Activated CD8-positive, alpha-beta memory T cell treated with anti-CD3 and anti-CD28 coated beads for 36 hours (primary cell): ENCODE data around the gene LTC4S. TPM values are rescaled to one million over a fixed set of nuclear protein-coding genes. Genes with fewer than 3 reads are reported as not detected.

Experiments
- CTCF ChIA-PET: fragments of 350-600 bp; sonication (Branson Sonifier 250); formaldehyde crosslinking; loops from one replicate; lab custom pipeline; 2021; ENCODE audit warnings: antibody characterized with exemption; lab: Charles Lee
- POLR2A ChIA-PET: fragments of 350-600 bp; sonication (Branson Sonifier 250); formaldehyde crosslinking; loops from one replicate; lab custom pipeline; 2021; ENCODE audit warnings: antibody characterized with exemption; lab: Charles Lee
- total RNA-seq, 2 experiments: library from RNA; stranded (reverse); gene quantifications; one replicate each; pipeline ENCODE4 v1.2.3, GENCODE V29; 2021

The LTC4S gene
- total RNA-seq, 2 experiments from 2014 or later, result 0.55 to 0.65 TPM

DNA sequence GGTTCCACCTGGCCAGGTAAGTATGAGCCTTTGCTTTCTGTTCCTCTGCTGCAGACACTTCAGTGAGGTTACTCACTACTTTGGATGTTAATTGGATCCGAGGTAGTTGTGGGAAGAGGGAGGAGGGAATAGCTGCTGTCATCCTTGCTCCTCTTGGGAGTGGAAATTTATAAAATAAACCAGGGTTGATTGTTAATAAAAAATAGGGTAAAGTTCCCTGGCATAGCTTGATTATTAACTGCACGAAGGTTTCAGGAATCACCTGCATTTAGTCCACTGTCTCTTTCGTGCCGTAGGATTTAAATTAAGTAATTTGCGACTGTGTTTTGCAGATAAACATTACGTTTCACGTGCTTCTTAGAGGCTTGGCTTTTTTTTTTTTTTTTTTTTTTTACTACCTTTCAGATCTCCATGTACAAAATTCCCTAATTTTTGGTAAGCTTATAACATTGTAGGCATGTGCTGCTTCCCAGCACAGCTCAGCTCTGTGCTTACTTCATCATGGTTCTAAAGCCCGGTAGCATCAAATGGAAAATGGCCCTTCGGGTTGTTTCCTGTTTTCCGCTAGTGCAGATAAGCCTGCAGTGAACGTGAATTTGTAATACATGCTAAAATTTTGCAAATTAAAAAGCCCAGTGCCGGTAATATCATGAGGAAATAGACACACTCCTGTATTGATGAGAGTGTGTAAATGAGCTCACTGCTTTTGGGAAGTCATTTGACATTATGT is 26.9 kb upstream of the LTC4S start:
- POLR2A ChIA-PET, result no interaction called here
- CTCF ChIA-PET, result interaction anchor here (1.0 to 1.6 kb wide), 2 partner anchors 57 to 149 kb away, joined by 3 read pairs; no protein-coding TSS in a partner anchor

DNA sequence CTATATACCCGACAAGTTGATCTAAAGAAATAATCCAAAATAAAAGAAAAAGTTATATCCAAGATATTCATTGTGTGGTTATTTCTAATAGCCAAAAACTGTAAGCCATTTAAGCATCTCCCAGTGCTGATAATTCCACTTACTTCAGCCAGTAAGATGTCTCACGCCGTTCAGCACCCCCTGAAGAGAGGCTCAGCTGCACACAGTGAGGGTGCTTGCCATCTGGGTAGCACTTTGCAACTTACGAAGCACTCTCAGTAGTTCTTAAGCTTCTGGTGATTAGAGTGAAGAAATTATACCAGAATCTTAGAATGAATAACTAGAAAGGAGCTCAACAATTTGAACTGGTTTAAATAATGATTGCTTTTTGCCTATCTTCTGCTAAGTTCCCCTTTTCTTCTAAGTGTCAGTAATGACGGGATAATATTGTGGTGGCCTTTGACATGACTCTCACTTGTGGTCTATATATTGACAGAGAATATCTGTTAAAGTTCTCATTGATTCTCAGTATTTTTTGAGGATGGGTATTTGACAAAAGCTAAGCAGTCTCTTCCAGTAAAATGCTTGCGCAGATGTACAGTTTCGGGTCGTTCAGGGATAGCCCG is 26.2 kb upstream of the LTC4S start:
- ChIA-PET POLR2A (no interaction called here), CTCF (interaction anchor here (1.0 kb wide), 1 partner anchor 58 kb away, joined by 3 read pairs; no protein-coding TSS in a partner anchor)

DNA sequence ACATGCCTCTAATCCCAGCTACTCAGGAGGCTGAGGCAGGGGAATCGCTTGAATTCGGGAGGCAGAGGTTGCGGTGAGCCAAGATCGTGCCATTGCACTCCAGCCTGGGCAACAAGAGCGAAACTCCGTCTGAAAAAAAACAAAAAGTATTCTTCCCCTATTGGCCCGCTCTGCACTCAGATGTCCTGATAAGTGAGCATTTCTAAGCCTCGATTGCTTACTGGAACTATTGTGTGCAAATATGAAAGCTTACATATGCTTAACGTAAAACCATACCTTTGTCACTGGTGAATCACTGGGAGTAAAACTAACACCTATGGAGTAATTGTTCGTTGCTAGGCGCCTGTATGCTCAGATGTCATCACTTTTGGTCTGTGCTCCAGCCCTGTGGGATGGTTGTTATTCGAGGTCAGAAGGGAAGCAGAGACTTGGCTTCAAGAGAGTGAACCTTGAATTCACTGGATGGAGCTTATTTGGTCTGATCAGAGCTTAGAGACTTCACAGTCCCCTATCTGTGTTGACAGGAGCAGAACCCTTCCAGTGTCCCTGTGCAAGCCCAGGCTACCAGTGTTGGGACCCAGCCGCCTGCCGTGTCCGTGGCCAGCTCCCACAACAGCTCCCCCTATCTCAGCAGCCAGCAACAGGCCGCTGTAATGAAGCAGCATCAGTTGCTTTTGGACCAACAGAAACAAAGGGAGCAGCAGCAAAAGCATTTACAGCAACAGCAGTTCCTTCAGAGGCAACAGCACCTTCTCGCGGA is 25.3 kb upstream of the LTC4S start:
- POLR2A ChIA-PET, result interaction anchor here (0.5 to 1.0 kb wide), 2 partner anchors 140 to 524 kb away, joined by 3 to 4 read pairs; partner anchors contain the start of gene TBC1D9B
- CTCF ChIA-PET, result no interaction called here

DNA sequence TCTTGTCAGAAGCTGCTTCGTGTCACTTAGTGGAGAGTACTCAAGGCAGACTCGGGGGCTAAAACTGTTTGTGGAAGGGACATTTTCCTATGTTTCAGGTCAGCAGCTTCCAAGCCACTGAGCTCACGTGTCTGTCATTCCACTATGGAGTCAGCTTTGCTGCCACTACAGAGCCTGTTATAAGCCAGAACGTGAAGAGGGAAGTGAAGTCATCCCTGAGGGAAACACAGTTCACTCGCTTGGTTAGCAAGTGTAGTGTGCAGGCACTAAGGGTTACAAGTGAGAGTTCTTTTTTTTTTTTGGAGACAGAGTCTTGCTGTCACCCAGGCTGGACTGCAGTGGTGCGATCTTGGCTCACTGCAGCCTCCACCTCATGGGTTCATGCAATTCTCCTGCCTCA is 24.5 kb upstream of the LTC4S start:
- POLR2A ChIA-PET, result interaction anchor here (0.5 to 1.0 kb wide), 2 partner anchors 139 to 523 kb away, joined by 3 to 4 read pairs; partner anchors contain the start of gene TBC1D9B

DNA sequence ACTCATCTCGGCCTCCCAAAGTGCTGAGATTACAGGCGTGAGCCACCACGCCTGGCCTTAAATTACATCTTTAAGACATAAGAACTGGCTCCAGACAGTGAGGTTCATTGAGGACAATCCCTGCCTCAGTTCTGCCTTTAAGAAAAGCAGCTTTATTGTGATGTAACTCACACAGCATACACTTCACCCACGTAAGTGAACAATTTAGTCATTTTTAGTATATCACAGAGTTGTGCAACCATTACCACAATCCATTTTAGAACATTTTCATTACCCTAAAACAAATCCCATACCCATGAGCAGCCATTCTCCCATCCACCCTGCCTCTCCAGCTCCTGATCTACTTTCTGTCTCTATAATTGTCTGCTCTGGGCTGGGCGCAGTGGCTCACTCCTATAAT is 24.0 kb upstream of the LTC4S start:
- ChIA-PET POLR2A (no interaction called here), CTCF (no interaction called here)

More for the DNA sequence above, 24.5 kb upstream of the LTC4S start:
- CTCF ChIA-PET, result no interaction called here

DNA sequence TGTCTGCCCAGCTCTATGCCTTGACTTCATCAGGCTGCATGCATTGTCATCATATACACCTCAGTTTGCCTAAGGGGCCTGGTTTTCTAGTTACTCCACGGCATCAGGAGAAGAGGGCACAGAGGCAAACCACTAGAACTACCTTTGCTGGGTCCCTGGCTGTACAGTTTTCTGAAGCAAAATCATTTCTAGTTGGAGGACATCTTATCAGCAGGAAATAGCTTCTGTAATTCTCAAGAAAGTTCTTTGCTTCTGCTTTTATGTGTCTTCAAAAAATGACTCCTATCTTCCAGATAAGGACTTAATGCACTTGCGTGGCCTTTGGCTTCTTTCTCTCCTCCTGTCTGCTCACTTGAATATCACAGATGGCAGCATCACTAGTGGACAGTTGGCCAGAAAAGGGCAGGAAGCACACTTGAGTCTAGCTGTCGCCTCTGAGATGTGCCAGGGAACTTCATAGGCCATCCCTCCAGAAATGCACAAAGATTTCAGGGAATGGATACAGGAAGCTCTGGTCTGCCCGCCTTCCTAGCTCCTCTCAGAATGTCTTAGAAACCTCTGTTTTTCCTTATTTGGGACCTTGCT is 22.4 kb upstream of the LTC4S start:
- CTCF ChIA-PET, result interaction anchor here (1.6 kb wide), 1 partner anchor 30 kb away, joined by 4 read pairs; no protein-coding TSS in a partner anchor
- POLR2A ChIA-PET, result no interaction called here

DNA sequence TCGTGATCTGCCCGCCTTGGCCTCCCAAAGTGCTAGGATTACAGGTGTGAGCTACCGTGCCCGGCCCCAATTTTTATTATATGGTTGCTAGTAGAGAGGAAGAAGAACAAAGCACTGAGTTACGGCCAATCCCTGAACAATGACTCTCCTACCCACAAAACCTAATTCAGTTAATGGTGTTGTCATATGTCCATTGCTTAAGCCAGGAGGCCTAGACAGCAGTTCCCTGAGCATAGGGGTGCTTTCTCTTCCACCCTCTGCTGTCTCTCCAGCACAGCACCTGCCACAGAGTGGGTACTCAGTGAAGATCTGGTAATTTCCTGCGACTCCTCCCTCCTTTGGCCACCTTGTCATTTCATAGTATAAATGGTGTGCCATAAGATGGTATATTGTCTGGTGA is 21.4 kb upstream of the LTC4S start:
- POLR2A ChIA-PET, result no interaction called here
- CTCF ChIA-PET, result interaction anchor here (1.6 kb wide), 1 partner anchor 29 kb away, joined by 4 read pairs; no protein-coding TSS in a partner anchor

DNA sequence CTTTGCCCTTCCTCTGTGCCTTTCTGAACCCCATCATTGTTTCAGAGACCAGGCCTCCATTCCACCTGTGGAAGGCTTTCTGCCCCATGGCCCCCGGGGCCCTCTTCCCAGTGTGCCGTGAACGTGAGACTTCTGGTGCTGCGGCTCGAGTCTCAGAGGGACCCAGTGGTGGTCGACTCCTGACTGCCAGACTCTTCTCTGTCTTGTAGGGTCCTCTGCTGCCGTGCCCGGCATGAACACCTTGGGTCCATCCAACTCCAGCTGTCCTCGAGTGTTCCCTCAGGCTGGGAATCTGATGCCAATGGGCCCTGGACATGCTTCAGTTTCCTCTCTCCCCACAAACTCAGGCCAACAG is 20.1 kb upstream of the LTC4S start:
- CTCF ChIA-PET, result no interaction called here
- POLR2A ChIA-PET, result no interaction called here

DNA sequence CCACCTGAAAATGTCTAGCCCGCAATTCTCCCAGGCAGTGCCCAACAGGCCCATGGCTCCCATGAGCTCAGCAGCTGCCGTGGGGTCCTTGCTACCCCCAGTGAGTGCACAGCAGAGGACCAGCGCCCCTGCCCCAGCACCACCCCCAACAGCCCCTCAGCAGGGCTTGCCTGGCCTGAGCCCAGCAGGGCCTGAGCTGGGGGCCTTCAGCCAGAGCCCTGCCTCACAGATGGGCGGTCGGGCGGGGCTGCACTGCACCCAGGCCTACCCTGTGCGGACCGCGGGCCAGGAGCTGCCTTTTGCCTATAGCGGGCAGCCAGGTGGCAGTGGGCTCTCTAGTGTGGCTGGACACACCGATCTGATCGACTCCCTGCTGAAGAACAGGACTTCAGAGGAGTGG is 19.3 kb upstream of the LTC4S start:
- CTCF ChIA-PET, result no interaction called here
- POLR2A ChIA-PET, result no interaction called here

DNA sequence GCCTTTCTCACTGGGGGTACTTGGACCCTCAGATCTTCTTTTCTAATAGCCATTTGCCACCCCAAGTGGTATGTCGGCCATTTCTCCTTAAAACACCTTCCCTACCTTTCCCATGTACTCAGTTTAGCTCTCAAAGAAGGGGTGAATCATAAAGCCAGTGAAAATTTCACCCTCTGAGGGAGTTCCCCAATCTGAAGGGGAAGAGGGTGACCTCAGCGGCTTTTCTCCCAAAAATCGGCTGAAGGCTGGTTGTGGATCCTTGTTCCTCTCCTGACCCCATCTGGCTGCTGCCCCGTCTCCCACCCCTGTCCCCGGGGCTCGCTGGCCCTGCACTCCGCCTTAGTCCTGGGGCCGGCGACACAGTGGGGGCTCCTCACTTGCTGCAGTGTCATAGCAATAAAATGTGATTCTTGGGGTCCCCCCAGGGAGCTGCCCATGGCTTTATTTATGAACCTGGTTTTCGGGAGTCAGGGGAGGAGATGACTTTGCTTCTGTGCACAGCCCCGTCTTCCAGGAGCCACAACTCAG is 17.3 kb upstream of the LTC4S start:
- ChIA-PET CTCF (interaction anchor here (0.6 to 1.0 kb wide), 2 partner anchors 33 to 38 kb away, joined by 3 read pairs; no protein-coding TSS in a partner anchor), POLR2A (no interaction called here)

DNA sequence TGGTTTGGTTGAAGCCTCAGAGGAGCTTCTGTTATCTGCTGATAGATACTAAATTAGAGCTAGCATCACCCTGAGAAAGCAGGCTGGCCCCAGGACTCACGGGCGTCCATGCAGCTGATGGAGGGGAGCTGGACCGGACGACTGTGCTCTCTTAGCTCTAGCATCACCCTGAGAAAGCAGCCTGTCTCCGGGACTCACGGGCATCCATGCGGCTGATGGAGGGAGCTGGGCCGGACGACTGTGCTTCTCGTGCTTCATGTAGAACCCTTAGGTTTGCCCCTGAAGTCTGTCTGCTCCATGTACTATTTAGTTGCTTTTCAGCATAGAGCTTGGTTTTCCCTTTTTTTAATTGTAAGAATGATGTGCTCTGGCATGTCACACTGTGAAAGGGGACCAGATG is 16.3 kb upstream of the LTC4S start:
- POLR2A ChIA-PET, result no interaction called here
- CTCF ChIA-PET, result no interaction called here

DNA sequence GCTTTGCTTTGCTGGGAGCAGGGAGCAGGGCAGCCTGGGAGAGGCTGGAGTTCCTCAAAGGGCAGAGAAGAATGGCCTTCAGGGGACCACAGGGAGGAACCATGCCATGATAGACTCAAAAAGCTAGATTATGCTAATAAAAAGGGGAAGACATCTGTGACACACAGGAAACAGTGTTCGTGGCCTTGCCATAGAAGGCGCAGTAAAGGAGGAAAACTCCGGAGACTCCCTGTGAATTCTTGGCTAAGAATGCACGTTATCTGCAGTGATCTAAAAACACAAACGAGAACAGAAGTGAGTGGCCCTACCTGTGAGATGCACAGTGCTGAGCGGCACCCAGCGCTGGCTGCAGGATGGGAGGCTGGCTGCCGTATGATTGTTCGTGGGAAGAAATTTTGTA is 15.9 kb upstream of the LTC4S start:
- ChIA-PET CTCF (no interaction called here), POLR2A (no interaction called here)

DNA sequence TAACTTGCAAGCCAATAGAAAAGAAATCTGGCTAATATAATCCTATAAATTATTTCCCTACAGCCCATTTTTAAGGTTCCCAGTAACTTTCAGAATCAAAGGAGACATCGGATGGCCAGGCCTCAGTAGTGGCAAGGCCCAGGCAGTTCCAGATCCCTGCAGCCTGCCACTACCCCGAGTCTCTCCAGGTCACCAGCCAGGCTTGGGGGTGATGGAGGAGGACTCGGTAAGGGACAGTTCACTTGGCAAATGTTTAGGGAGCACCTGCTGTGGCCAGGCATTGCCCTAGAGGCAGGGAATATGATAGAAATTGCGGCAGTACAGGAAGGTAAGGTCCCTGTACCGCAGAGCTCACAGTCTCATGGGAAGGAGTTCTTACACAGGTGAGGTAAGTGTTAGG is 15.2 kb upstream of the LTC4S start:
- POLR2A ChIA-PET, result no interaction called here
- CTCF ChIA-PET, result no interaction called here

DNA sequence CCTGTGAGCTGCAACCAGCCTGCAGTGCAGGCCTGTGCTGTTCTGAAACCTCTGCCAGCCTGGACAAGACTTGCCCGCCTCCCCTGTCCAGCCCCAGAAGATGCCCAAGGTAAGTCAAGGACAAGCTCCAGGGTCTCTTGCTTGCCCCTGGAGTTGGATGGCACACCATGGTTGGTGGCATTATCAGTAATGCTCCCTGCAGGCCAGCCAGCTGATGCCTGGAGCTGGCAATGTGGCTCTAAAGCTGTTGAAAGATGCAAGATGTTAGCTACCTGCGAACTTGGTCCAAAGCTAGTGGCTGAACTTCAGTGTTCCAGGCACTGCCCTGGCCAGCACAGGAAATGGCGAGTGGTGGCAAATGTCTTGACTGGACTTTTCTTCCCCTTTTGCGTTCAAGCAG is 14.0 kb upstream of the LTC4S start:
- POLR2A ChIA-PET, result no interaction called here
- CTCF ChIA-PET, result interaction anchor here (0.6 kb wide), 1 partner anchor 35 kb away, joined by 3 read pairs; no protein-coding TSS in a partner anchor

DNA sequence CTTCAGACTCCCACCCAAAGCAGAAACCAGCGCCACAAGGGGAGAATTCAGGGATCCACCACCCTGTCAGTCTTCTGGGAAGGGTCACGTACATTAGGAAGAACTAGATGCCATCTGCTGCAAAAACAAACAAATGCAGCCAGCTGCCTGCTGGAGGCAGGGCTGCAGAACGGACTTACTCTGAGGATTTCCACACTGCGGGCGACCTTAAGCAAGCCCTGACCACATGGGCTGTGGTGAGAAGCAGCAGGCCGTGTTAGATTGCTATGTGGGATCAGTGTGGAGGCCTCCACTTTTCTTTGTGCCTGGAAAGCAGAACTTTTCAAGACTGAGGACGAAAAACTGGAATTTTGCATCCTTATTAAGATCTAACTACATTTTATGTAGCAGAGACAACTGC is 13.4 kb upstream of the LTC4S start:
- POLR2A ChIA-PET, result no interaction called here

DNA sequence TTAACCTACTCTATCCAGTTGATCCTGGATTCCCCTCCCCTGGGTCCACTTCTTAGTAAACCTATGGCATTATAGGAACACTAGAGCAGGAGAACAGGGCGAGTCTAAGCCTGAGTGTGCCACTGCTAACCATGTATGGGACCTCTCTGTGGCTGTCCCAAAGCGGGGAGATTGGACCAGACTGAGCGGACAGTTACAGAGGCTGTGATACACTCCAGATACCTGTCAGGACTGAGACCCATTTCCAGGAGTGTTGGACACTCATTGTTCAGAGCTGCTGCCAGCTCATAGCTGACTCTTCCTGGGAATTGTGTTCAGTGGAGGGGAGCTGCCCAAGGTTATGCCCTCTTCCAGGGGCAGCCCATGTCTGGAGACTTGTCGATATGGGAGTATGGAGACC is 11.9 kb upstream of the LTC4S start:
- POLR2A ChIA-PET, result no interaction called here
- CTCF ChIA-PET, result interaction anchor here (0.6 to 0.9 kb wide), 2 partner anchors 27 to 43 kb away, joined by 3 read pairs; no protein-coding TSS in a partner anchor

More for the DNA sequence above, 13.4 kb upstream of the LTC4S start:
- CTCF ChIA-PET, result no interaction called here

DNA sequence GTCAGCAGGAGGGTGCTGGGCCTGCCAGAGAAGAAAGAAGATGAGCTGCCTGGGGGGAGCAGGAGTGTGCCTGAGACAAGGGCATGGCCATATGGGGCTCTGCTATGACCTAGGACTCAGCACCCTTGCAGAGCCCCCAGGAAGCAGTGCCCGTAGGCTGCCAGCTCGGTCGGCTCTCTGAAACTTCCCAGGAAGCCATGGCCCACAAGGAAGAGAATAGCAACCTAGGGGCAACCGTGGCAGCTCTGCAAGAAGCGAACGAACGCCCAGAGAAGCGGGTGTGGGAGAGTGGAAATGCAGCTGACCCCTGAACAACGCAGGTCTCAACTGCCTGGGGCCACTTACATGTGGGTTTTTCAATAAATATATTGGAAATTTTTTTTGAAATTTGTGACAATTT is 10.7 kb upstream of the LTC4S start:
- POLR2A ChIA-PET, result interaction anchor here (0.7 kb wide), 1 partner anchor 124 kb away, joined by 3 read pairs; no protein-coding TSS in a partner anchor
- CTCF ChIA-PET, result interaction anchor here (1.3 kb wide), 1 partner anchor 21 kb away, joined by 4 read pairs; no protein-coding TSS in a partner anchor

DNA sequence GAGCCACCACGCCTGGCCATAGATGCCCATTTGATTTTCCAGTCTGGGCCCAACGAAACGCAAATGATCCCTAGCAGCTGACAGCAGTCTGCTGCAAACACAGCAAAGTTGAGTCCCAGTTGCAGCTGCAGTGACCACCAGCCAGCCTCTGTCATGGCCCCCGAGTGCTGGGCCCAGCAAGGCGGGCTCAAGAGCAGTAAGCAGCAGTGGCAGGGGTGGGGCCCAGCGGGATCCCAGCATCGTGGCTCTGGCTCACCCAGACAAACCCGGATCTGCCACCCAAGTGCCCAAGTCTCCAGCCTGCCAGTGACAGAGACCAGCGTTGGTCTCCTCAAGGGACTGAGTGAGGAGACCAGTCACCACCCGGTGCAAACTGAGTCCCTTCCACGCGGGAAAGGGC is 6.9 kb upstream of the LTC4S start:
- ChIA-PET CTCF (no interaction called here), POLR2A (no interaction called here)

DNA sequence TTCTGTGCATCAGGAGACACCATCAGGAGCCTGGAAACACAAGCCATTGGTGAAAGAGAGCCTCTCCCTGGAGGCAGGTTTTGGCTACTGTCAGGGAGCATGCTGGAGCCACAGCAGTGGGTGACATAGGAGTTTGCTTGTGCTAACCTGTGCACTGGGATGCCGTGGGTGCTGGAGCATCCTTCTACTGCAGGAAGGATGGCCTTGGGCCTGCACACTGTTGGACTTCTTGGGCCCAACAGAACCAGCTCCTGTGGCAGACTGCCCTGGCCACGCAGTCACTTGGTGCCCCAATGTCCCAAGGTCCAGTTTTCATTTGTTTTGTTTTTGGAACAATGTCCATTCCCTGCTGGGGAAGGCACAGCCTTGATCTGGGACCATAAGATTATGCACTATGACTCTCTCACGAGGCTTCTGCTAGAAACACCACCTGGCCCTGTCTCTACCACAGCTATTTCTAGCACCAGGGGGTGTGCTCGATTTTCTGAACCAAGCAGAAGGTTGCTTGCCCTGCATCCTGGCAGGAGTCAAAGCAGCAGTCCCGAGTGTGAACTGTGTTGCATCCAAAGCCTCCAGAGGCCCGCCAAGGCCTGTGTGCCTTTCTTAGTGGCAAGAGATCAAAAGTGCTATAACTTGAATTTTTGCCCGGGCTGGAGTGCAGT is 5.5 kb upstream of the LTC4S start:
- ChIA-PET CTCF (no interaction called here), POLR2A (no interaction called here)
